PC-3 (cell line): ENCODE data around the gene S100A4. TPM values are rescaled to one million over a fixed set of nuclear protein-coding genes. Genes with fewer than 3 reads are reported as not detected.
A peak's percentile ranks its signal among the peaks of the same experiment; 100 is the strongest.
"Not testable (repeated sequence)": the region's sequence is repeated elsewhere in the genome, so short reads cannot be mapped to it uniquely, and the experiment has no call there.

Source experiments
- ATAC-seq: fragments of 200-7000 bp; cut with Tn5 transposase; 2 replicates; pipeline ENCODE4 v1.9.1; 2020; ENCODE audit warnings: mild to moderate bottlenecking, moderate library complexity
- BruUV-seq: library from RNA; stranded (reverse); fragments of 400-500 nt; replicated peaks from 2 replicates; lab custom pipeline; 2021; lab: Mats Ljungman, UMichigan
- CTCF ChIA-PET: fragments of 300-600 bp; sonication (Branson Sonifier 250); formaldehyde crosslinking; loops from one replicate; lab custom pipeline; 2022; ENCODE audit warnings: antibody characterized with exemption; lab: Charles Lee
- POLR2A ChIA-PET: fragments of 300-600 bp; sonication (Branson Sonifier 250); formaldehyde crosslinking; loops from one replicate; lab custom pipeline; 2022; ENCODE audit warnings: antibody characterized with exemption; ENCODE audit not compliant: unreplicated experiment; lab: Charles Lee
- DNase-seq: peaks from one replicate; pipeline ENCODE4 v3.0.0-alpha.2; 2015
- H2AFZ ChIP-seq: fragments of 300-600 bp; sonication (generic); 2 replicates; pipeline ENCODE4 v1.6.0; 2016; ENCODE audit warnings: antibody characterized with exemption, low read length
- H3F3A ChIP-seq: fragments of 300-600 bp; sonication (generic); one replicate; pipeline ENCODE4 v1.6.0; 2017; ENCODE audit warnings: antibody characterized with exemption, low read length, control low read depth, mild to moderate bottlenecking; ENCODE audit not compliant: unreplicated experiment
- H3K27ac ChIP-seq: fragments of 300-600 bp; sonication (generic); 2 replicates; pipeline ENCODE4 v1.5.1; 2016; ENCODE audit warnings: mild to moderate bottlenecking, low read length
- H3K27me3 ChIP-seq: fragments of 300-600 bp; sonication (generic); 2 replicates; pipeline ENCODE4 v1.6.1; 2016; ENCODE audit warnings: low read length, mixed read lengths
- H3K36me3 ChIP-seq: fragments of 300-600 bp; sonication (generic); 2 replicates; pipeline ENCODE4 v1.6.1; 2016; ENCODE audit warnings: low read depth, mixed run types, low read length, mixed read lengths
- H3K4me1 ChIP-seq: fragments of 300-600 bp; sonication (generic); 2 replicates; pipeline ENCODE4 v1.5.1; 2016; ENCODE audit warnings: low read length; ENCODE audit not compliant: insufficient read depth
- H3K4me2 ChIP-seq: fragments of 300-600 bp; sonication (generic); 2 replicates; pipeline ENCODE4 v1.6.0; 2016; ENCODE audit warnings: low read length
- H3K4me3 ChIP-seq: fragments of 300-600 bp; sonication (generic); 2 replicates; pipeline ENCODE4 v1.5.1; 2016; ENCODE audit warnings: mild to moderate bottlenecking, low read length, mixed read lengths
- H3K79me2 ChIP-seq: fragments of 300-600 bp; sonication (generic); 2 replicates; pipeline ENCODE4 v1.6.1; 2017; ENCODE audit warnings: low read length, mixed read lengths
- H3K9ac ChIP-seq: fragments of 300-600 bp; sonication (generic); 2 replicates; pipeline ENCODE4 v1.6.0; 2016; ENCODE audit warnings: mild to moderate bottlenecking, low read length
- H3K9me2 ChIP-seq: fragments of 300-600 bp; sonication (generic); replicated peaks from 2 replicates; pipeline ENCODE4 v1.6.1; 2016; ENCODE audit warnings: mixed run types, low read length, mixed read lengths
- H3K9me3 ChIP-seq: fragments of 300-600 bp; sonication (generic); 2 replicates; pipeline ENCODE4 v1.6.1; 2016; ENCODE audit warnings: low read length, mixed read lengths
- H4K20me1 ChIP-seq: fragments of 300-600 bp; sonication (generic); 2 replicates; pipeline ENCODE4 v1.6.1; 2016; ENCODE audit warnings: low read length, mixed read lengths
- EZH2 ChIP-seq: fragments of 300-600 bp; sonication (generic); IDR thresholded peaks from one replicate; pipeline ENCODE4 v1.6.1; 2017; ENCODE audit warnings: antibody characterized with exemption, mild to moderate bottlenecking, low read length; ENCODE audit not compliant: unreplicated experiment
- EZH2phosphoT487 ChIP-seq: fragments of 300-600 bp; sonication (generic); IDR thresholded peaks from 2 replicates; pipeline ENCODE4 v1.6.1; 2018; ENCODE audit warnings: mild to moderate bottlenecking, antibody characterized with exemption, low read length, borderline replicate concordance
- intact Hi-C: fragments of 100-400 bp; cut with micrococcal nuclease; formaldehyde crosslinking; loops from 2 replicates; pipeline ENCODE4 v1.9.0; 2023
- total RNA-seq: library from RNA; depleted of rRNA; stranded (reverse); fragments of >200 nt; gene quantifications from 2 replicates; pipeline ENCODE4 v1.2.3, GENCODE V29; 2014
- TF ChIP-seq, protein P1 (sequence below): fragments of 300-600 bp; sonication (generic); conservative IDR thresholded peaks from 2 replicates; pipeline ENCODE4 v1.5.1; 2017; ENCODE audit warnings: antibody characterized with exemption, low read depth, mild to moderate bottlenecking, low read length

The S100A4 gene
- total RNA-seq, 1 experiment from 2014 or later, result 55.8 TPM

DNA sequence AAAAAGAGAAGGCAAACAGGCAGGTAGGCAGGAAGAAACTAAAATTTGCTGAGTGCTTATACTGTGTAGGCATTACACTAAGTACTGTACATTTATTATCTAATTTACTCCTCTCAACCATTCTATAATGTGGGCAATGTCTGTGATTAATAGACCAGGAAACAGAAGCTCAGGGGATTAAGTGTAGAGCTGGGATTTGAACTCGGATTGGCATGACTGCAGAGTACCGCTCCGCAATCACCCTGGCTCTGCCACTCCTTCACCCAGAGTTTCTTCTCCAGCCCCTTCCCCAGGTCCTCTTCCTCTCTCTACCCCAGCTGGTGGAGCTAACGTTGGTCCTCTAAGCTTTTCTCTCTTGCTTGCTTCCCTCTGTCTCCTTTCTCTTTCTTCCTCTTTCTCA lies 31.5 kb upstream of the S100A4 start:
- Histone ChIP-seq H4K20me1 (no peaks in the 10 kb centered on the region), H2AFZ (no peak overlapping the region), H3K4me2 (no peak overlapping the region), H3K9me3 (no peaks in the 10 kb centered on the region), H3K36me3 (no peaks in the 10 kb centered on the region), H3K27me3 (no peaks in the 10 kb centered on the region), H3K9me2 (no peaks in the 10 kb centered on the region), H3K79me2 (no peaks in the 10 kb centered on the region), H3K27ac (no peak overlapping the region), H3K4me1 (peaks cover 19% of the 10 kb centered on the region), H3F3A (no peaks in the 10 kb centered on the region), H3K4me3 (no peak overlapping the region), H3K9ac (no peak overlapping the region)
- DNase-seq, result no peak
- TF ChIP-seq EZH2 (no peak), EZH2phosphoT487 (no peak)
- TF ChIP-seq, protein P1, sequence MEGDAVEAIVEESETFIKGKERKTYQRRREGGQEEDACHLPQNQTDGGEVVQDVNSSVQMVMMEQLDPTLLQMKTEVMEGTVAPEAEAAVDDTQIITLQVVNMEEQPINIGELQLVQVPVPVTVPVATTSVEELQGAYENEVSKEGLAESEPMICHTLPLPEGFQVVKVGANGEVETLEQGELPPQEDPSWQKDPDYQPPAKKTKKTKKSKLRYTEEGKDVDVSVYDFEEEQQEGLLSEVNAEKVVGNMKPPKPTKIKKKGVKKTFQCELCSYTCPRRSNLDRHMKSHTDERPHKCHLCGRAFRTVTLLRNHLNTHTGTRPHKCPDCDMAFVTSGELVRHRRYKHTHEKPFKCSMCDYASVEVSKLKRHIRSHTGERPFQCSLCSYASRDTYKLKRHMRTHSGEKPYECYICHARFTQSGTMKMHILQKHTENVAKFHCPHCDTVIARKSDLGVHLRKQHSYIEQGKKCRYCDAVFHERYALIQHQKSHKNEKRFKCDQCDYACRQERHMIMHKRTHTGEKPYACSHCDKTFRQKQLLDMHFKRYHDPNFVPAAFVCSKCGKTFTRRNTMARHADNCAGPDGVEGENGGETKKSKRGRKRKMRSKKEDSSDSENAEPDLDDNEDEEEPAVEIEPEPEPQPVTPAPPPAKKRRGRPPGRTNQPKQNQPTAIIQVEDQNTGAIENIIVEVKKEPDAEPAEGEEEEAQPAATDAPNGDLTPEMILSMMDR, result no peak
- BruUV-seq, result no TSS peak
- no peak for ATAC-seq
- ChIA-PET CTCF (interaction anchor here (1.2 kb wide), 1 partner anchor 35 kb away, joined by 4 read pairs; the partner anchor contains the start of gene S100A16), POLR2A (interaction anchor here (0.6 to 0.8 kb wide), 2 partner anchors 36 to 46 kb away, joined by 4 read pairs; partner anchors contain the start of gene S100A16)
- intact Hi-C loops, result no loop called here

DNA sequence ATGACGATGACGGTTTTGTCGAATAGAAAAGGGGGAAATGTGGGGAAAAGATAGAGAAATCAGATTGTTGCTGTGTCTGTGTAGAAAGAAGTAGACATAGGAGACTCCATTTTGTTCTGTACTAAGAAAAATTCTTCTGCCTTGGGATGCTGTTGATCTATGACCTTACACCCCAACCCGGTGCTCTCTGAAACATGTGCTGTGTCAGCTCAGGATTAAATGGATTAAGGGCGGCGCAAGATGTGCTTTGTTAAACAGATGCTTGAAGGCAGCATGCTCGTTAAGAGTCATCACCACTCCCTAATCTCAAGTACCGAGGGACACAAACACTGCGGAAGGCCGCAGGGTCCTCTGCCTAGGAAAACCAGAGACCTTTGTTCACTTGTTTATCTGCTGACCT lies 29.9 kb upstream of the S100A4 start:
- H3K36me3 ChIP-seq, CTCF ChIA-PET, intact Hi-C loops, ATAC-seq, H4K20me1 ChIP-seq, H3K79me2 ChIP-seq, H3K4me2 ChIP-seq, H3F3A ChIP-seq, DNase-seq, POLR2A ChIA-PET, H3K9me2 ChIP-seq, H3K27ac ChIP-seq, H3K9me3 ChIP-seq, BruUV-seq, H2AFZ ChIP-seq, H3K4me3 ChIP-seq, H3K27me3 ChIP-seq, H3K9ac ChIP-seq: not testable (repeated sequence)
- peaks cover 24% of the 10 kb centered on the region for H3K4me1 ChIP-seq

- H3F3A ChIP-seq, intact Hi-C loops, H3K9me3 ChIP-seq, CTCF ChIA-PET, H3K36me3 ChIP-seq, H3K79me2 ChIP-seq, H3K4me3 ChIP-seq, H4K20me1 ChIP-seq, ATAC-seq, H2AFZ ChIP-seq, H3K27ac ChIP-seq, H3K9me2 ChIP-seq, H3K27me3 ChIP-seq, BruUV-seq, H3K9ac ChIP-seq, POLR2A ChIA-PET, DNase-seq, H3K4me2 ChIP-seq: not testable (repeated sequence)
- peaks cover 24% of the 10 kb centered on the region for H3K4me1 ChIP-seq
Measured at GRCh38 chr1:153575081-153575491, 29.5 kb upstream of the S100A4 start.

GRCh38 chr1:153573351-153573750 lies 27.7 kb upstream of the S100A4 start:
- POLR2A ChIA-PET, result interaction anchor here (1.0 to 1.3 kb wide), 3 partner anchors 37 to 61 kb away, joined by 4 to 8 read pairs (median 7); partner anchors contain the start of genes CHTOP, S100A13 and S100A6
- no TSS peak for BruUV-seq

More at GRCh38 chr1:153573351-153573750, 27.7 kb upstream of the S100A4 start:
- H3K79me2 ChIP-seq, result no peaks in the 10 kb centered on the region
- no peaks in the 10 kb centered on the region for H4K20me1 ChIP-seq
- H3F3A ChIP-seq, result no peaks in the 10 kb centered on the region
- peaks cover 35% of the 10 kb centered on the region for H3K4me1 ChIP-seq
- H3K27ac ChIP-seq, result peak overlapping the region; percentile 76
- H3K27me3 ChIP-seq, result no peaks in the 10 kb centered on the region
- H3K9ac ChIP-seq, result peak overlapping the region; percentile 26
- no peak for DNase-seq
- H3K4me2 ChIP-seq, result peak overlapping the region; percentile 48
- CTCF ChIA-PET, result interaction anchor here (0.6 to 2.0 kb wide), 8 partner anchors 25 to 101 kb away, joined by 5 to 25 read pairs (median 12); partner anchors contain the start of genes CHTOP, S100A13 and S100A16
- intact Hi-C loops, result loop anchor here (2.0 kb wide), 2 partner anchors 35 to 175 kb away; no protein-coding TSS in a partner anchor
- no peak for ATAC-seq
- no peaks in the 10 kb centered on the region for H3K9me2 ChIP-seq
- no peak overlapping the region for H3K4me3 ChIP-seq
- TF ChIP-seq EZH2phosphoT487 (no peak), EZH2 (no peak)
- TF ChIP-seq, protein P1, result no peak
- H3K36me3 ChIP-seq, result no peaks in the 10 kb centered on the region
- H3K9me3 ChIP-seq, result no peaks in the 10 kb centered on the region
- no peak overlapping the region for H2AFZ ChIP-seq
